ENCODE measurements around the gene ZNRD2.
A peak's percentile ranks its signal among the peaks of the same experiment; 100 is the strongest.

The ZNRD2 gene

DNA sequence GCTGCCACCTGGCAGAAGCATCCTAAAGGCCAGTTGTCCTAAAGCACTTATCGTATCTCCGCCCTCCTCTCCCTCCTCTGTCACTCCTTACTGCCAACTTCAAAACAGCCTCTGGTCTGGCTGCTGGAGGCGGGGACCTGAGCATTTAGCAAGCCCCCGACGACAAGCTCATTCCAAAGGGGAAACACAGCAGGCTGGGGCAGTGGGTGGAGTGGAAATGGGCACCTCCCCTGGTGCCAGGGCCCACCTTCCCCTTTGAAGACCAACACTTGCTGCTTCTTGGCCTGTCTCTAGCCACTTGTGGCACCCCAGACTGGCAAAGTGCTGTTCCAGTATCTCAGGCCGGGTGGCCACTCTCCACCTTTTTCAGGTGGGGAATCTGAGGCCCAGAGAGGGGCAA is 40.1 kb downstream of the ZNRD2 start:
- no peak for DNase-seq (ENCODE audit: low spot score)

DNA sequence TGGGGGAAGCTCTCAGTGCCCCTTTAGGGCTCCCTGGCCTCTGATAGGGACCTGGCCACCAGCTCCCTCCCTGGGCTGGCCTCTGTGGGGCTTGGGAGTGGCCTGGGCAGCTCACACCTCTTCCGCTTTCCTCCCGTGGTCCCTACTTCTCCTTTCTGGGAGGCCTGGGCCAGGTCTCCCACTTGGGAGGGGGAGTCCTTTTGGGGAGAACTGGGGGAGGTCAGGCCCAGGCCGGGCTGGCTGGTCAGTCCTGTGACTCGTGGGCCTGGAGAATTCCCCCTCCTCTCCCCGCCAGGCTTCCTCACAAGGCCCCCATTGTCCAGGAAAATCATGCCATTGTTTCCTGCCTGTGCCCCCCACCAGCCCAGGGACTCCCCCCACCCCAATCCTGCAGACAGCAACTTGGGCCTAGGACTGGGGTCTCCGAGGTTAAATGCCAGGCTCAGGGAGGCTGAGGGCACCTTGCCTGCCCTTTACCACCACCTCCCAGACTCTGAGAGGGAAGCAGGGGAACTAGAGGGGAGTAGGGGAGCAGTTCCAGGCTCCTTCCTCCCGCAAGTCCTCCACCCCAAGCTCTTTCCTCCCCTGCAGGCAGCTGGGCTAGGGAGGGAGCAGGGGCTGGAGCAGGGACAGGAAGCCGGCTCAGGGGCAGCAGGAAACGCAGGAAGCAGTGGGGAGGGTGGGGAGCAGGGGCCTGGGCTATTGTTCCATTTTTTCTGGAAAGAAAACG is 40.9 kb downstream of the ZNRD2 start:
- no peak for DNase-seq (ENCODE audit: low spot score)

GRCh38 chr11:65611758-65612603 is 41.7 kb downstream of the ZNRD2 start:
- DNase-seq (ENCODE audit: low spot score) = no peak

GRCh38 chr11:65612691-65613090 is 42.4 kb downstream of the ZNRD2 start:
- DNase-seq (ENCODE audit: low spot score) = no peak

- DNase-seq (ENCODE audit: low spot score) = peak; percentile 55
Measured at GRCh38 chr11:65613091-65613928, 43.0 kb downstream of the ZNRD2 start.

DNA sequence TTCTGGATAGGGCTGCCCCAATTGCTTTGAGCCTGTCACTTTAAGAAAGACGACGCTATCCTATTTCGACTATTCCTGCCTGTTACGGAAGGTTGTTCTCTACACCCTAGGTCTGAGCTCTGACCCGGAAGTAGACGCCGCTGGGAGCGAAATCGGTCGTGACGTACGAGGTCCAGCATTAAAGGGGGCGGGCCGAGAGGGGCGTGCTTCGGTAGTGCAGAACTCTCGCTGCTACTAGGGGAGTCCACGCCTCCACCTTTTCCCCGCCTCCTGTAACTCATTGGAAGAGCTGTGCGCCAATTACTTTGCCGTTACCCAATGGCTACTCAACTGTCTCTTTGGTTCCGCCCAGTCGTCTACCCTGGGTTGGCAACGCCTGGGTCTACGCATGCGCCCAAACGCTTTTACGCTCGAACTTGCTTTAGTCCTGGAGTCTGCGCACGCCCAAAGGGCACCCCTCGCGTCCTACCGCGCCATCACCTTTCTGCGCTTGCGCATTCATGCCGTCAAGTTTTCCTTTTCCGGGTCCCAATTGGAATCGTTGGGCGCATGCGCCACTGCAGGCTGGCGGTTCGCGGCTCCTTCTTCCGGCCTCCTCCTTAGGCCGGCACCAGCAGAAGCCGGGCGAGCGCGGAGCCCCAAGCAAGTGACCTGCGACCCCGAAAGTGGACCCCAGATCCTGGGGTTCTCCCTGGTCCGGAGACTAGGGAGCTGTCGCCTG is 45.1 kb downstream of the ZNRD2 start, which contains the start of gene PCNX3:
PCNX3 (plus strand) TSS at position 548 of the 721 bp plus-strand sequence. CDS start 536 bp downstream, outside the sequence.
- peak; percentile 100 for DNase-seq (ENCODE audit: low spot score)

DNA sequence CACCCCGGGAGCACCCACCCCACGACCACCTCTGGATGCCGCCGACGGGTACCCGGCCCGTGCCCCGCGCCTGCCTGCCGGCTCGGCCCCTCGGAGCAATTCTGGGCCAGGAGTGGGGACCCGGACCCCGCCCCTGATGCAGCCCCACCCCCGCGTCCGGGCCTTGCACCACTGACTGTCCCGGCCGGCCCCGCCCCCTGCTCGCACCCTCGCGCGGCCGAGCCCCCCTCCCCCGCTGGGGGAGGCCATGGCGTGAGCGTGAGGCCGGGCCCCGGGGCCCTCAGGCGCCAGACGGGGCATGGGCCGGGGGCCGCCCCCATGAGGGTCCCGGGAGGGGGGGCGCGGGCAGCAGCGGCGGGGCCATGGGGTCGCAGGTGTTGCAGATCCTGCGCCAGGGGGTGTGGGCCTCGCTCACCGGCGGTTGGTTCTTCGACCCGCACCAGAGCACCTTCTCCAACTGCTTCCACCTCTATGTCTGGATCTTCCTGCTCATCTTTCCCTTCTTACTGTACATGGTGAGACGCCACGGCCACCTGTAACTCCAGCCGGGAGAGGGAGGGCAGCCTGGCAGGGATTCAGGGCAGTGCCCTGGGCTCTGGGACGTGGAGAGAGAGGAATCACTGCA is 45.8 kb downstream of the ZNRD2 start:
- DNase-seq (ENCODE audit: low spot score) = no peak

- DNase-seq (ENCODE audit: low spot score) = no peak
Measured at GRCh38 chr11:65616575-65617001, 46.3 kb downstream of the ZNRD2 start.

GRCh38 chr11:65617136-65617850 is 47.0 kb downstream of the ZNRD2 start:
- no peak for DNase-seq (ENCODE audit: low spot score)

DNA sequence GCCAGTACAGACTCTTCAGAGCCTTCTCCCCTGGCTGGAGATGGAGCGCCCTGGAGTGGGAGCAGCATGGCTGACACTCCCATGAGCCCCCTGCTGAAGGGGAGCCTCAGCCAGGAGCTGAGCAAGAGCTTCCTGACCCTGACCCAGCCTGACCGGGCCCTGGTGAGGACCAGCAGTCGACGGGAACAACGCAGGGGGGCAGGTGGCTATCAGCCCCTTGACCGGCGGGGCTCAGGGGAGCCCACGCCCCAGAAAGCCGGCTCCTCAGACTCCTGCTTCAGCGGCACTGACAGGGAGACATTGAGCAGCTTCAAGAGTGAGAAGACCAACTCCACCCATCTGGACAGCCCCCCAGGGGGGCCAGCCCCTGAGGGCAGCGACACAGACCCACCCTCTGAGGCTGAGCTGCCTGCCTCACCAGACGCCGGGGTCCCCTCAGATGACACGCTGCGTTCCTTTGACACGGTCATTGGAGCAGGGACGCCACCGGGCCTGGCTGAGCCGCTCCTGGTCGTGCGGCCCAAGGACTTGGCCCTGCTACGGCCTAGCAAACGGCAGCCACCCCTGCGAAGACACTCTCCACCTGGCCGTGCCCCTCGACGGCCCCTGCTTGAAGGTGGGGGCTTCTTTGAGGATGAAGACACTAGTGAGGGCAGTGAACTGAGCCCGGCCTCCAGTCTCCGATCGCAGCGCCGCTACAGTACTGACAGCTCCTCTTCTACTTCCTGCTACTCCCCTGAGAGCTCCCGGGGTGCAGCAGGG is 47.9 kb downstream of the ZNRD2 start:
- no peak for DNase-seq (ENCODE audit: low spot score)

- no peak for DNase-seq (ENCODE audit: low spot score)
Measured at GRCh38 chr11:65618763-65619162, 48.5 kb downstream of the ZNRD2 start.

GRCh38 chr11:65619281-65619928 is 49.1 kb downstream of the ZNRD2 start:
- no peak for DNase-seq (ENCODE audit: low spot score)

- DNase-seq (ENCODE audit: low spot score) = no peak
Measured at GRCh38 chr11:65620666-65621065, 50.4 kb downstream of the ZNRD2 start.

GRCh38 chr11:65621460-65621859 is 51.2 kb downstream of the ZNRD2 start:
- no peak for DNase-seq (ENCODE audit: low spot score)
